Neural cell (in vitro differentiated cells): ENCODE data around the gene DRAP1. TPM values are rescaled to one million over a fixed set of nuclear protein-coding genes. Genes with fewer than 3 reads are reported as not detected.

ENCODE experiments used
- H2AFZ ChIP-seq: fragments of 200-600, 300-800 bp; sonication (generic), shearing (Covaris generic); 2 replicates; pipeline ENCODE4 v1.6.0; 2014; ENCODE audit warnings: low read depth, mild to moderate bottlenecking, antibody characterized with exemption, low read length, moderate library complexity
- H3F3A ChIP-seq: fragments of 200-600 bp; shearing (Covaris generic); 2 replicates; pipeline ENCODE4 v1.6.1; 2016; ENCODE audit warnings: mild to moderate bottlenecking, moderate library complexity, mixed read lengths, antibody characterized with exemption, low read length; ENCODE audit not compliant: insufficient read depth, poor library complexity, severe bottlenecking
- H3K27ac ChIP-seq: fragments of 200-600, 300-800 bp; sonication (generic), shearing (Covaris generic); 2 replicates; pipeline ENCODE4 v1.5.1; 2014; ENCODE audit warnings: mild to moderate bottlenecking, low read length, moderate library complexity
- H3K27me3 ChIP-seq: fragments of 300-800, 200-600 bp; sonication (generic), shearing (Covaris generic); 2 replicates; pipeline ENCODE4 v1.6.0; 2014; ENCODE audit warnings: mild to moderate bottlenecking, low read depth, low read length, moderate library complexity; ENCODE audit not compliant: insufficient read depth
- H3K36me3 ChIP-seq: fragments of 300-800, 200-600 bp; sonication (generic), shearing (Covaris generic); 2 replicates; pipeline ENCODE4 v1.5.1; 2014; ENCODE audit warnings: mild to moderate bottlenecking, antibody characterized with exemption, low read length, moderate library complexity; ENCODE audit not compliant: insufficient read depth
- H3K4me2 ChIP-seq: fragments of 300-800, 200-600 bp; sonication (generic), shearing (Covaris generic); 2 replicates; pipeline ENCODE4 v1.6.0; 2014; ENCODE audit warnings: mild to moderate bottlenecking, low read length
- H3K4me3 ChIP-seq: fragments of 300-800, 200-600 bp; sonication (generic), shearing (Covaris generic); 2 replicates; pipeline ENCODE4 v1.5.1; 2014; ENCODE audit warnings: mild to moderate bottlenecking, low read length, moderate library complexity
- H3K79me2 ChIP-seq: fragments of 200-600 bp; shearing (Covaris generic); replicated peaks from 2 replicates; pipeline ENCODE4 v1.6.0; 2014; ENCODE audit warnings: mild to moderate bottlenecking, low read length, moderate library complexity; ENCODE audit not compliant: insufficient read depth
- H3K9ac ChIP-seq: fragments of 300-800, 200-600 bp; sonication (generic), shearing (Covaris generic); 2 replicates; pipeline ENCODE4 v1.6.1; 2016; ENCODE audit warnings: mild to moderate bottlenecking, low read length, mixed read lengths
- H3K9me2 ChIP-seq: fragments of 200-600 bp; shearing (Covaris generic); 2 replicates; pipeline ENCODE4 v1.6.1; 2016; ENCODE audit warnings: mild to moderate bottlenecking, low read length, mixed read lengths; ENCODE audit not compliant: insufficient read depth
- H3K9me3 ChIP-seq: fragments of 200-600, 300-800 bp; sonication (generic), shearing (Covaris generic); 2 replicates; pipeline ENCODE4 v1.6.1; 2016; ENCODE audit warnings: mild to moderate bottlenecking, mixed run types, low read length, moderate library complexity, mixed read lengths
- H4K20me1 ChIP-seq: fragments of 200-600 bp; shearing (Covaris generic); 2 replicates; pipeline ENCODE4 v1.6.1; 2016; ENCODE audit warnings: mild to moderate bottlenecking, mixed run types; ENCODE audit not compliant: insufficient read depth
- EP300 ChIP-seq: fragments of 450-650 bp; conservative IDR thresholded peaks from 2 replicates; pipeline ENCODE4 v1.6.1; 2014; ENCODE audit warnings: antibody characterized with exemption, mild to moderate bottlenecking, moderate library complexity; ENCODE audit not compliant: poor library complexity, severe bottlenecking
- EZH2 ChIP-seq: fragments of 200-600, 300-800 bp; shearing (Covaris generic), sonication (generic); IDR thresholded peaks from 2 replicates; pipeline ENCODE4 v1.6.1; 2014; ENCODE audit warnings: antibody characterized with exemption, low read length, borderline replicate concordance, mild to moderate bottlenecking; ENCODE audit not compliant: insufficient read depth, poor library complexity, severe bottlenecking
- MXI1 ChIP-seq: fragments of 450-650 bp; conservative IDR thresholded peaks from 2 replicates; pipeline ENCODE4 v1.6.1; 2014; ENCODE audit warnings: antibody characterized with exemption, mild to moderate bottlenecking; ENCODE audit not compliant: poor library complexity, severe bottlenecking
- POLR2AphosphoS5 ChIP-seq: IDR thresholded peaks from 2 replicates; pipeline ENCODE4 v1.6.1; 2012
- RAD21 ChIP-seq: fragments of 450-650 bp; conservative IDR thresholded peaks from 2 replicates; pipeline ENCODE4 v1.6.1; 2014; ENCODE audit warnings: antibody characterized with exemption, mild to moderate bottlenecking, moderate library complexity
- SMC3 ChIP-seq: fragments of 450-650 bp; conservative IDR thresholded peaks from 2 replicates; pipeline ENCODE4 v1.6.1; 2014; ENCODE audit warnings: antibody characterized with exemption, mild to moderate bottlenecking, moderate library complexity; ENCODE audit not compliant: poor library complexity
- TAF1 ChIP-seq: IDR thresholded peaks from 2 replicates; pipeline ENCODE4 v1.6.1; 2012; ENCODE audit warnings: low read depth
- polyA plus RNA-seq: library from polyadenylated mRNA; depleted of rRNA; stranded (reverse); fragments of >200 nt; gene quantifications from 2 replicates; pipeline ENCODE4 v1.2.3, GENCODE V29; 2014
- TF ChIP-seq, protein P1 (sequence below): fragments of 450-650 bp; IDR thresholded peaks from 2 replicates; pipeline ENCODE4 v1.5.1; 2014; ENCODE audit warnings: antibody characterized with exemption, mild to moderate bottlenecking, moderate library complexity; ENCODE audit not compliant: poor library complexity, severe bottlenecking
- TF ChIP-seq, protein P2 (sequence below): IDR thresholded peaks from 2 replicates; pipeline ENCODE4 v1.6.1; 2012; ENCODE audit warnings: borderline replicate concordance

The DRAP1 gene
- polyA plus RNA-seq, 1 donor from 2014 or later, result 242 TPM

DNA sequence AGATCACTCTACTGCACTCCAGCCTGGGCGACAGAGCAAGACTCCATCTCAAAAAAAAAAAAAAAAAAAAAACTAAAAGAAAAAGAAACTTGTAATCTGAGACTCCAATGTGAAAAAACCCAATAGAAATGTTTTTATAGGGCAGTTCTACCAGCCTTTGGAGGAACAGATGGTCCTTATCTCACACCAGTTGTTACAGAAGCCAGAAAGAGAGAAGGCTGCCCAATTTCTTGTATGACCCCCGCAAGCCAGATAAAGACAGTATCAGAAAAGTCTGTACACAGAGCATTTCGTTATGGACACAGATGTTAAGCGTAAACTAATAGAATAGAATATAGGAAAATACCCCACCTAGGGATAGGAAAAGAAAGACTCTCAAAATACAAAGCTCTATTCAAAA, 14.8 kb downstream of the DRAP1 start:
- H3K4me2 ChIP-seq, result no peak overlapping the region
- no peak overlapping the region for H3K9ac ChIP-seq
- TF ChIP-seq, protein P1, sequence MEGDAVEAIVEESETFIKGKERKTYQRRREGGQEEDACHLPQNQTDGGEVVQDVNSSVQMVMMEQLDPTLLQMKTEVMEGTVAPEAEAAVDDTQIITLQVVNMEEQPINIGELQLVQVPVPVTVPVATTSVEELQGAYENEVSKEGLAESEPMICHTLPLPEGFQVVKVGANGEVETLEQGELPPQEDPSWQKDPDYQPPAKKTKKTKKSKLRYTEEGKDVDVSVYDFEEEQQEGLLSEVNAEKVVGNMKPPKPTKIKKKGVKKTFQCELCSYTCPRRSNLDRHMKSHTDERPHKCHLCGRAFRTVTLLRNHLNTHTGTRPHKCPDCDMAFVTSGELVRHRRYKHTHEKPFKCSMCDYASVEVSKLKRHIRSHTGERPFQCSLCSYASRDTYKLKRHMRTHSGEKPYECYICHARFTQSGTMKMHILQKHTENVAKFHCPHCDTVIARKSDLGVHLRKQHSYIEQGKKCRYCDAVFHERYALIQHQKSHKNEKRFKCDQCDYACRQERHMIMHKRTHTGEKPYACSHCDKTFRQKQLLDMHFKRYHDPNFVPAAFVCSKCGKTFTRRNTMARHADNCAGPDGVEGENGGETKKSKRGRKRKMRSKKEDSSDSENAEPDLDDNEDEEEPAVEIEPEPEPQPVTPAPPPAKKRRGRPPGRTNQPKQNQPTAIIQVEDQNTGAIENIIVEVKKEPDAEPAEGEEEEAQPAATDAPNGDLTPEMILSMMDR, result no peak
- no peak for TF ChIP-seq TAF1
- TF ChIP-seq MXI1, result no peak
- no peak for TF ChIP-seq RAD21
- TF ChIP-seq SMC3, result no peak
- TF ChIP-seq POLR2AphosphoS5, result no peak
- TF ChIP-seq EZH2, result no peak
- TF ChIP-seq, protein P2, sequence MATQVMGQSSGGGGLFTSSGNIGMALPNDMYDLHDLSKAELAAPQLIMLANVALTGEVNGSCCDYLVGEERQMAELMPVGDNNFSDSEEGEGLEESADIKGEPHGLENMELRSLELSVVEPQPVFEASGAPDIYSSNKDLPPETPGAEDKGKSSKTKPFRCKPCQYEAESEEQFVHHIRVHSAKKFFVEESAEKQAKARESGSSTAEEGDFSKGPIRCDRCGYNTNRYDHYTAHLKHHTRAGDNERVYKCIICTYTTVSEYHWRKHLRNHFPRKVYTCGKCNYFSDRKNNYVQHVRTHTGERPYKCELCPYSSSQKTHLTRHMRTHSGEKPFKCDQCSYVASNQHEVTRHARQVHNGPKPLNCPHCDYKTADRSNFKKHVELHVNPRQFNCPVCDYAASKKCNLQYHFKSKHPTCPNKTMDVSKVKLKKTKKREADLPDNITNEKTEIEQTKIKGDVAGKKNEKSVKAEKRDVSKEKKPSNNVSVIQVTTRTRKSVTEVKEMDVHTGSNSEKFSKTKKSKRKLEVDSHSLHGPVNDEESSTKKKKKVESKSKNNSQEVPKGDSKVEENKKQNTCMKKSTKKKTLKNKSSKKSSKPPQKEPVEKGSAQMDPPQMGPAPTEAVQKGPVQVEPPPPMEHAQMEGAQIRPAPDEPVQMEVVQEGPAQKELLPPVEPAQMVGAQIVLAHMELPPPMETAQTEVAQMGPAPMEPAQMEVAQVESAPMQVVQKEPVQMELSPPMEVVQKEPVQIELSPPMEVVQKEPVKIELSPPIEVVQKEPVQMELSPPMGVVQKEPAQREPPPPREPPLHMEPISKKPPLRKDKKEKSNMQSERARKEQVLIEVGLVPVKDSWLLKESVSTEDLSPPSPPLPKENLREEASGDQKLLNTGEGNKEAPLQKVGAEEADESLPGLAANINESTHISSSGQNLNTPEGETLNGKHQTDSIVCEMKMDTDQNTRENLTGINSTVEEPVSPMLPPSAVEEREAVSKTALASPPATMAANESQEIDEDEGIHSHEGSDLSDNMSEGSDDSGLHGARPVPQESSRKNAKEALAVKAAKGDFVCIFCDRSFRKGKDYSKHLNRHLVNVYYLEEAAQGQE, result no peak
- TF ChIP-seq EP300, result no peak
- H3K9me3 ChIP-seq, result no peaks in the 10 kb centered on the region
- H3F3A ChIP-seq, result no peaks in the 10 kb centered on the region
- no peaks in the 10 kb centered on the region for H3K9me2 ChIP-seq
- no peak overlapping the region for H2AFZ ChIP-seq
- no peaks in the 10 kb centered on the region for H4K20me1 ChIP-seq
- no peak overlapping the region for H3K27ac ChIP-seq
- H3K4me3 ChIP-seq, result no peak overlapping the region
- H3K36me3 ChIP-seq, result no peaks in the 10 kb centered on the region
- H3K79me2 ChIP-seq, result no peaks in the 10 kb centered on the region
- no peaks in the 10 kb centered on the region for H3K27me3 ChIP-seq

DNA sequence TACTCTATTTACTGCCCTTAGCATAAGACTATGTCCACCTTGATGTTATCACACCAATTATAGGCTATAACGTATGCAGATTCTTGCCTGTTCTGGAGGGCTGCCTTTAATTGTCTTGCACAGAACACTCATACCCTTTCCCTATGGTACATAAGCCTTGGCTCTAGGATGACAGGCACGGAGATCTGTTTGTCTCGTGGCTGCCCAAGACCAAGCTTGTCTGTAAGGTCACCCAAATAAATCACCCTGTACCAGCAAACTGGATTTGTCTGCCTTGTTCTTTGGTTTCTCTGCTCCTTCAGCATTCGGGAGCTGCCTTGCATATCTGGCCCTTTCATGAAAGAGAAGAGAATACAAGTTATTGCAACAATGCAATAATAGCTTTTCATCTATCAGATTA, 18.5 kb downstream of the DRAP1 start:
- no peak for TF ChIP-seq EP300
- no peak for TF ChIP-seq POLR2AphosphoS5
- no peak for TF ChIP-seq RAD21
- TF ChIP-seq, protein P2, result no peak
- no peak for TF ChIP-seq SMC3
- TF ChIP-seq, protein P1, result no peak
- TF ChIP-seq TAF1, result no peak
- TF ChIP-seq EZH2, result no peak
- no peak for TF ChIP-seq MXI1
- no peaks in the 10 kb centered on the region for H3K36me3 ChIP-seq

More for the DNA sequence above, 18.5 kb downstream of the DRAP1 start:
- no peaks in the 10 kb centered on the region for H3K79me2 ChIP-seq
- no peaks in the 10 kb centered on the region for H3K27me3 ChIP-seq
- H3F3A ChIP-seq, result no peaks in the 10 kb centered on the region
- no peak overlapping the region for H2AFZ ChIP-seq
- no peaks in the 10 kb centered on the region for H3K9me3 ChIP-seq
- no peak overlapping the region for H3K4me2 ChIP-seq
- no peak overlapping the region for H3K4me3 ChIP-seq
- no peak overlapping the region for H3K9ac ChIP-seq
- no peak overlapping the region for H3K27ac ChIP-seq
- H4K20me1 ChIP-seq, result no peaks in the 10 kb centered on the region
- H3K9me2 ChIP-seq, result no peaks in the 10 kb centered on the region
